Cardiac muscle cell (in vitro differentiated cells and primary cell): ENCODE data around the gene SS18. TPM values are rescaled to one million over a fixed set of nuclear protein-coding genes. Genes with fewer than 3 reads are reported as not detected.

Experiments
- DNase-seq, 2 donors: peaks; one replicate each; pipeline versions ENCODE4 v3.0.0 to v3.0.0-alpha.2; 2010 to 2017; ENCODE audit warnings: low read depth in 1 of 2, low spot score in 1 of 2
- H3K27ac ChIP-seq: fragments of 200-600 bp; sonication (generic); 2 replicates; pipeline ENCODE4 v1.5.1; 2016
- H3K27me3 ChIP-seq: fragments of 200-600 bp; sonication (generic); 2 replicates; pipeline ENCODE4 v1.6.0; 2016; ENCODE audit warnings: control low read depth
- H3K36me3 ChIP-seq: fragments of 200-600 bp; sonication (generic); 2 replicates; pipeline ENCODE4 v1.5.1; 2016; ENCODE audit warnings: control low read depth
- H3K4me1 ChIP-seq: fragments of 200-600 bp; sonication (generic); 2 replicates; pipeline ENCODE4 v1.8.1; 2017; ENCODE audit warnings: low read depth, mild to moderate bottlenecking, mixed run types
- H3K4me3 ChIP-seq: fragments of 200-600 bp; sonication (generic); 2 replicates; pipeline ENCODE4 v1.5.1; 2016; ENCODE audit warnings: mild to moderate bottlenecking
- H3K9me3 ChIP-seq: fragments of 200-600 bp; sonication (generic); 2 replicates; pipeline ENCODE4 v1.5.1; 2017; ENCODE audit warnings: low read depth, mild to moderate bottlenecking, control low read depth
- CTCF ChIP-seq: IDR thresholded peaks from 2 replicates; pipeline ENCODE4 v1.5.1; 2012; ENCODE audit warnings: low read depth, mild to moderate bottlenecking, low read length
- polyA plus RNA-seq: library from polyadenylated mRNA; unstranded; fragments of >200 nt; fragmentation: Nextera tagmentation; extraction: Ambion mirVana; gene quantifications from 2 replicates; pipeline ENCODE4 v1.2.1, GENCODE V29; 2016
- total RNA-seq: library from RNA; depleted of rRNA; stranded (reverse); fragments of >200 nt; gene quantifications from 2 replicates; pipeline ENCODE4 v1.2.3, GENCODE V29; 2016

SS18 gene
- total and polyA plus RNA-seq, 2 experiments from 2014 or later: 84.0 to 148 TPM

- H3K9me3 ChIP-seq: no peaks in the 10 kb centered on the region
- TF ChIP-seq CTCF: no peak
- H3K4me1 ChIP-seq: no peaks in the 10 kb centered on the region
- DNase-seq: peak; percentile 26 to 33
- H3K27me3 ChIP-seq: no peaks in the 10 kb centered on the region
- no peak overlapping the region for H3K4me3 ChIP-seq
- H3K27ac ChIP-seq: no peak overlapping the region
- no peaks in the 10 kb centered on the region for H3K36me3 ChIP-seq
Observed at GRCh38 chr18:26003356-26003755, 87.1 kb downstream of the SS18 start.

- Histone ChIP-seq H3K36me3 (no peaks in the 10 kb centered on the region), H3K4me1 (no peaks in the 10 kb centered on the region), H3K9me3 (no peaks in the 10 kb centered on the region), H3K4me3 (no peak overlapping the region), H3K27ac (no peak overlapping the region), H3K27me3 (no peaks in the 10 kb centered on the region)
- DNase-seq: peak in 1 of 2 donors; percentile 24
- no peak for TF ChIP-seq CTCF
Observed at GRCh38 chr18:26002375-26002910, 88.0 kb downstream of the SS18 start.

GRCh38 chr18:25998461-25998860 lies 92.0 kb downstream of the SS18 start:
- Histone ChIP-seq H3K4me3 (no peak overlapping the region), H3K4me1 (no peaks in the 10 kb centered on the region), H3K9me3 (no peaks in the 10 kb centered on the region), H3K36me3 (no peaks in the 10 kb centered on the region), H3K27ac (no peak overlapping the region), H3K27me3 (no peaks in the 10 kb centered on the region)
- no peak for TF ChIP-seq CTCF
- no peak for DNase-seq

- Histone ChIP-seq H3K27me3 (no peaks in the 10 kb centered on the region), H3K4me3 (no peak overlapping the region), H3K4me1 (no peaks in the 10 kb centered on the region), H3K36me3 (no peaks in the 10 kb centered on the region), H3K27ac (no peak overlapping the region), H3K9me3 (no peaks in the 10 kb centered on the region)
- TF ChIP-seq CTCF: no peak
- no peak for DNase-seq
Observed at GRCh38 chr18:25992566-25992965, 97.8 kb downstream of the SS18 start.

GRCh38 chr18:25990473-25990872 lies 99.9 kb downstream of the SS18 start:
- Histone ChIP-seq H3K4me3 (no peak overlapping the region), H3K9me3 (no peaks in the 10 kb centered on the region), H3K27me3 (no peaks in the 10 kb centered on the region), H3K36me3 (no peaks in the 10 kb centered on the region), H3K4me1 (no peaks in the 10 kb centered on the region), H3K27ac (no peak overlapping the region)
- DNase-seq: no peak
- no peak for TF ChIP-seq CTCF
